HG03342 (cell line): ENCODE data around the gene SOHLH2.

Experiments
- ATAC-seq: cut with Tn5 transposase; IDR thresholded peaks from one replicate; pipeline ENCODE4 v1.9.1; 2021; ENCODE audit warnings: mild to moderate bottlenecking, moderate library complexity; ENCODE audit not compliant: unreplicated experiment

The SOHLH2 gene

GRCh38 chr13:36188441-36188840 is 25.9 kb downstream of the SOHLH2 start:
- no peak for ATAC-seq

- ATAC-seq: no peak
Observed at GRCh38 chr13:36183901-36184300, 30.5 kb downstream of the SOHLH2 start.

GRCh38 chr13:36175621-36176020 is 38.7 kb downstream of the SOHLH2 start:
- ATAC-seq: no peak

- ATAC-seq: no peak
Observed at GRCh38 chr13:36174923-36175322, 39.4 kb downstream of the SOHLH2 start.

- no peak for ATAC-seq
Observed at GRCh38 chr13:36173571-36174322, 40.6 kb downstream of the SOHLH2 start.

- no peak for ATAC-seq
Observed at GRCh38 chr13:36166046-36166445, 48.3 kb downstream of the SOHLH2 start.

GRCh38 chr13:36163809-36164308 is 50.5 kb downstream of the SOHLH2 start:
- ATAC-seq: no peak

GRCh38 chr13:36163286-36163685 is 51.1 kb downstream of the SOHLH2 start:
- no peak for ATAC-seq

GRCh38 chr13:36160297-36160696 is 54.1 kb downstream of the SOHLH2 start:
- no peak for ATAC-seq

GRCh38 chr13:36158611-36159010 is 55.7 kb downstream of the SOHLH2 start:
- no peak for ATAC-seq

GRCh38 chr13:36157480-36157879 is 56.9 kb downstream of the SOHLH2 start:
- ATAC-seq: no peak

GRCh38 chr13:36154567-36155291 is 59.6 kb downstream of the SOHLH2 start:
- no peak for ATAC-seq

- no peak for ATAC-seq
Observed at GRCh38 chr13:36151591-36151990, 62.8 kb downstream of the SOHLH2 start.

GRCh38 chr13:36148446-36148845 is 65.9 kb downstream of the SOHLH2 start:
- no peak for ATAC-seq

- ATAC-seq: no peak
Observed at GRCh38 chr13:36147330-36147729, 67.0 kb downstream of the SOHLH2 start.

- no peak for ATAC-seq
Observed at GRCh38 chr13:36146511-36147269, 67.7 kb downstream of the SOHLH2 start.

GRCh38 chr13:36143738-36144137 is 70.6 kb downstream of the SOHLH2 start:
- ATAC-seq: no peak

GRCh38 chr13:36142735-36143134 is 71.6 kb downstream of the SOHLH2 start:
- ATAC-seq: no peak

- no peak for ATAC-seq
Observed at GRCh38 chr13:36135876-36136275, 78.5 kb downstream of the SOHLH2 start.

GRCh38 chr13:36134632-36135031 is 79.7 kb downstream of the SOHLH2 start:
- ATAC-seq: no peak

GRCh38 chr13:36133950-36134626 is 80.3 kb downstream of the SOHLH2 start:
- no peak for ATAC-seq
